ENCODE data around the gene SEMA3B.
"Not testable (repeated sequence)": the region's sequence is repeated elsewhere in the genome, so short reads cannot be mapped to it uniquely, and the experiment has no call there.

Gene SEMA3B

GRCh38 chr3:50260027-50260941 lies 8.7 kb upstream of the SEMA3B start:
- DNase-seq = no peak

- DNase-seq = no peak
These were observed 8.0 kb upstream of the SEMA3B start for GRCh38 chr3:50260942-50261441.

DNA sequence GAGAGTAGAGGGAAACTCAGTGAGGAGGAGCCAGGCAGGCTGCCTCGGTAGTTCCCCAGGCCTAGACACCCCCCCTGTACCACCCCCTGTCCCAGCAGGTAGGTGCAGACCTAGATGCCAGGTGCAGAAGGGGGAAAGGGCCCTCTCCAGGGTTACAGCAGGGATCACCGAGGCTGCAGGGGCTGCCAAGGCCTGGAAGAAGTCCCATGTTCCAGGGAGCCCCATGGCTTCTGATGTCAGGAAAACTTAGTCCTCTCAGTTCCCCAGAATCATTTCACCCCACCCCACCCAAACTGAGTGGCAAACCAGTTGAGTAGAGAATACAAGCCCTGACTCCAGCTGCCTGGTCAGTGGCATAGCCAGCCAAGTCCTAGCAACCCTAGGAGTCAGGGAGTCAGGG lies 7.4 kb upstream of the SEMA3B start:
- no peak for DNase-seq

DNA sequence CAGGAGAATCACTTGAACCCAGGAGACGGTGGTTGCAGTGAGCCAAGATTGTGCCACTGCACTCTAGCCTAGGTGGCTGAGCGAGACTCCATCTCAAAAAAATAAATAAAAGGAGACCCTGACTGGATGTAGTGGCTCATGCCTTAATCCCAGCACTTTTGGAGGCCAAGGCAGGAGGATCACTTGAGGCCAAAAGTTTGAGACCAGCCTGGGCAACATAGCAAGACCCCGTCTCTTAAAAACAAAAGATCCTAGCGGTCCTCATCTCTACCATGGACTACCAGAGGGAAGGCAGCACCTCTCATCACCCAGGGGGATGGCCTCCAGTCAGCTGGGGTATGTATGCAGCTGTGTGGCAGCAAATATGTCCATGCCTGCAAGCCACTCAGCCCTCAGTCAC lies 6.7 kb upstream of the SEMA3B start:
- not testable (repeated sequence) for DNase-seq

DNA sequence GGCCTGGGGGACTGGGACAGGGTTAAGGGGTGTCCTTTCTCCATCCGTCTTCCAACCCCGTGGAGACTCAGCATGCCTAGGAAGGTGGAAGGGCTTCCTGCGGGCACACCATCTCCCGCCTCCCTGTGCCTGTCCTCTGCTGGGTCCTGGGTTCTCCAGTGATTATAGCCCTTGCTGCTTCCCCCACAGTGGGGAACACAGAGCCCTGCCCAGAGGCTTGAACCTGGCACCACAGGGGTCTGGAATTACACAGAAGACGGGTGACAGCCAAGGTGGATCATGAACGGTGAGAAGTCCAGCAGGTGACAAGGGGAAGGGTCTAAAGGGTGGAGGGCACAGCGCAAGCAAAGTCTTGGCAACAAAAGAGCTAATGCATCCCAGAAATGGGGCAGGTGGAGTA lies 6.2 kb upstream of the SEMA3B start:
- no peak for DNase-seq

- no peak for DNase-seq
These were observed 5.2 kb upstream of the SEMA3B start for GRCh38 chr3:50263478-50264382.

DNA sequence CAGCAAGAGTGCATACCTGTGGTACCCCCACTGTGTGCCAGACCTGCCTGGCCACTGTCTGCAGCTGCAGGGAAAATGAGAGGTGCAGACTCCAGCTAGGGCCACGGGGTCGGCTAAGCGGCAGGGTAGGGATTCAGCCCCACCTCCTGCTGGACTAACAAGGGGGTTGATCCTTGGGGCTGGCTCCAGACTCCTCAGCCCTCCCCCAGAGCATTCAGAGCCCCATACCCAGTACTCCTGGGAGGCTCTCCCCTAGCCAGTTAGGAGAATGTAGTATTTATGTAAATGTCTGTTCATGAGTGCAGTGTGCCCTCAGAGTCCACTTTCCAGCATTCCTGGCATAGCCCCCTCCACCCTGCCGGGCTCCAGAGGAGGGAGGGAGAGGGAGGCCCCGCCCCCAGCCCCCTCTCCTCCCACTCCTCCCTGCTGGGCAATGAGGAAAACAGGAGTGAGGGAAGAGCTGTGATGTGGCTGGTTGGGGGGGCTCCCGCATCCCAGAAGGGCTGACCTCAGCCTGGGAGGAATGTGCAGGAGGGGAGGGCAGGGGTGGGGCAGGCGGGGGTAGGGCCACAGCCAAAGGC lies 4.5 kb upstream of the SEMA3B start:
- no peak for DNase-seq

GRCh38 chr3:50264964-50265485 lies 3.9 kb upstream of the SEMA3B start:
- no peak for DNase-seq

GRCh38 chr3:50265571-50265970 lies 3.4 kb upstream of the SEMA3B start:
- DNase-seq = no peak

DNA sequence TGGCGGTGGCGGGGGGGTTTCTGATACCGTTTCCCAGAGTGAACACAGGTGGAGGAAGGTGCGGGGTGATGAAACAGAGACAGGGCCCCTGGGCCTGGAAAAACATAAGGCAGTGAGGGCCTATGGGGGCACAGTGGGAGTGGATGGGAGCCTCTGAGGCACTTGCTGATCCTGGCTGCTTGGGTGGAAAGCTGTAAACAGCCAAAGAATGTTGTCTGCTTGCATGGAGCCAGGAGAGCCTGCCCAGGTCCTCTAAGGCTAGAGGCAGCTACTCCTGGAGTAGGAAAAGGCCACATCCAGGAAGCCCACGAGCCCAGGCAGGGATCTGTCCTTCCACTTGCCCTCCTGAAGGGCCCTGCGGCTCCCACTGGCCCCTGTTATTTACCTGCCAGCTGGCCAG lies 2.9 kb upstream of the SEMA3B start:
- no peak for DNase-seq

GRCh38 chr3:50266836-50267235 lies 2.1 kb upstream of the SEMA3B start:
- DNase-seq = no peak

DNA sequence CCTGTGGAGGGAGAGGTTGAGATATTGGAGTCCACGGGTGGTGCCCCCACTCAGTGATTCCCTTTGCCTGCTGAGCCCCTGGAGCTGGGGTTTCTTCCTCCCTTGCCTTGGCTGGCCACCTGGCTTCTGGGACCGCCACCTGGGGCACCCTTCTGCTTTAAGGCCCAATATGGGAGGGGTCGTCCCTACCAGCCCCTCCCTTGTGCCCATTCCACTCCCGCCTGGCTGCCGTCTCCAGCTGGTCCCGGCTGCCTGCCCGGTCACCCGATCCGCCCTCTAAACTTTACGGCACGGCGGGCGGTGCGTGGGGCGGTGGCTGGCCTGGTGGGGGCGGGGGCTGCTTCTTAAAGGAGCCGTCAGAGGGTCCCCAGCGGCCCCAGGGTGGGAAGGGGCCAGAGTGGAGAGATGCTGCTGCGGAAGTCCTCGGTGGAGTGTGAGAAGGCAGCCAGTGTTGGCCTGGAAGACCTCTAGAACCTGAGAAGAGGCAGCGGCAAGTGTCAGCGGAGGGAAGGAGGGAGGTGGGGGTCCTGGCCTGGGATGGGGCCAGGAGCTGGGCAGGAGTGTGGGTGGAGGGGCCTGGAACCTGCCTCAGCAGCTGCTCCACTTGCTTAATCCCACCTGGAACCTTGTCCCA lies 1.6 kb upstream of the SEMA3B start:
- DNase-seq = no peak

DNA sequence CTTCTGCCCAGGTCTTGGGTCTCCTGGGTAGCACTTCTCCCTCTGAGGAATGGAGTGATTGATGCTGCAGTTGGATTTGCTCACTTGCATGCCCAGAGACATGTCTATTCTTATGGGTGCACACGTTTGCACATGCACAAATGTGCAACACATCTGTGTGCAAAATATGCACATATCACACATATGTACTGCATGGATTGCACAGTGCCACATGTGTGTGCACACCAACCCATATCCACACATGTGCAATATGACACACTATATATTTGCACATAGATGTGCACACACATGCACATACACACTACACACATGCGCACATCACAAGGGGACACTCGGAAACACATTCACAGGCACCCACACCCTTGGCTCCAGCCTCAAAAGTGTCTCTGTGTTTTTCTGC lies 671 bp upstream of the SEMA3B start:
- DNase-seq = no peak

DNA sequence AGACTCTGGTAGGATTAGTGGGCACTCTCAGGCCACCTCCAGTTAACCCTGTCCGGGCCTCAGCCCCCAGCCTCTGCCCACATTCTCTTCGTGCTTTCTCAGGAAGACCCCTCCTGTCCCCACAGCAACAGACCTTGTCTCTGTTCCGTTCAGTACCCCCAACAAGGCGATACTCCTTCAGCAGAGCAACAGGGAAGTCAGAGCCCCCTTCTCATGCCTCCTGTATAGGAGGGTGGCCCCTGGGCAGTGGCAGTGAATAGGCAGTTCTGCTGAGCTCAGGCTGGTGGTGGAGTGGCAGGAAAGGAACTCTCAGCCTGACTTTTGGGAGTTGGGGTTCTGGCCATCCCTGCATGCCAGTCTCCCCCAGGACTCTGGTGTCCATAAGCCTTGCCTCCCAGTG lies 513 bp downstream of the SEMA3B start:
- no peak for DNase-seq

GRCh38 chr3:50269977-50270413 lies 1.0 kb downstream of the SEMA3B start:
- DNase-seq = no peak

- no peak for DNase-seq
These were observed 1.7 kb downstream of the SEMA3B start for GRCh38 chr3:50270422-50271224.

GRCh38 chr3:50271314-50271936 lies 2.5 kb downstream of the SEMA3B start:
- no peak for DNase-seq

DNA sequence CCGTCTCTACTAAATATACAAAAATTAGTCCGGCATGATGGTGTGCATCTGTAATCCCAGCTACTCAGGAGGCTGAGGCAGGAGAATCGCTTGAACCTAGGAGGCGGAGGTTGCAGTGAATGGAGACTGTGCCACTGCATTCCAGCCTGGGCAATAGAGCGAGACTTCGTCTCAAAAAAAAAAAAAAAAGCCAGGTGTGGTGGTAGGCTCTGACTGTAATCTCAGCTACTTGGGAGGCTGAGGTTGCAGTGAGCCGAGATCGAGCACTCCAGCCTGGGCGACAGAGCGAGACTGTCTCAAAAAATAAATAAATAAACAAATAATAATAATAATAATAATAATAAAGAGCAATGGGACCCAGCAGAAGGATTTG lies 3.6 kb downstream of the SEMA3B start:
- not testable (repeated sequence) for DNase-seq

DNA sequence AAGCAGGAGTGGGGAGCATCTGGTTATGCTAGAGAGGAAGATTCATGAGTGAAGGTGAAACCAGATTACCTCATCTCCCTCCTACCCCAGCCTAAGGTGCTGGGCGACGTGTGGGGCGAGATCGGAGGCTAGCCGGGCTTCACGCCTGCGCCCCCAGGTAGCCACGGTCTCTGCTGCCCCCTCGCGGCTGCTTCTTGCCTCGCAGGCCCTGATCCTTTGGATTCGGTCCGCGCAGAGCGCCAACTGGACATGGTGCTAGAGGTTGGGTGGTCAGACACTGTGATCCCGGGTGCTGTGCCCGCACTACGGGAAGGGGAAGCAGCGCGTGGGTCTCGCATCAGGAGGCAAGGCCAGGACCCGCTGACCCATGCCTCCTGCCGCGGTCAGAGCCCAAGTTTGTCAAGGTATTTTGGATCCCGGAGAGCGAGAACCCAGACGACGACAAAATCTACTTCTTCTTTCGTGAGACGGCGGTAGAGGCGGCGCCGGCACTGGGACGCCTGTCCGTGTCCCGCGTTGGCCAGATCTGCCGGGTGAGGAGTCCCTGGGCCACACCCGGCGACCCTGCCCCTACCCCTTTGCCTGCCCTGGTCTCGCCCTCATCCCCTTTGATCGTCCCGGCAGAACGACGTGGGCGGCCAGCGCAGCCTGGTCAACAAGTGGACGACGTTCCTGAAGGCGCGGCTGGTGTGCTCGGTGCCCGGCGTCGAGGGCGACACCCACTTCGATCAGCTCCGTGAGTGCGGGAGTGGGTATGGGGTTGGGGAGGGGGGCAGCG lies 4.2 kb downstream of the SEMA3B start:
- DNase-seq = no peak

DNA sequence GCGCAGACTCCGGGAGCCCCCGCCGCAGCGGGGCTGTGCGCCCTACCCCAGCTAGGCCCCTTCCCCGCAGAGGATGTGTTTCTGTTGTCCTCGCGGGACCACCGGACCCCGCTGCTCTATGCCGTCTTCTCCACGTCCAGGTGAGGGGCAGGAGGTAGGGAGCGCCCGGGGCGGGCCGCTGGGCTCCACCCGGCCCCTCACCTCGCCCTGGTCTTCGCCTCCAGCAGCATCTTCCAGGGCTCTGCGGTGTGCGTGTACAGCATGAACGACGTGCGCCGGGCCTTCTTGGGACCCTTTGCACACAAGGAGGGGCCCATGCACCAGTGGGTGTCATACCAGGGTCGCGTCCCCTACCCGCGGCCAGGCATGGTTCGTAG lies 4.7 kb downstream of the SEMA3B start:
- no peak for DNase-seq

All from NCI-H1417 treated with DMSO at 0.1 percent for 48 hours (cell line).